Activated naive CD8-positive, alpha-beta T cell treated with anti-CD3 and anti-CD28 coated beads, Interleukin-2, amount 50 U/mL, for 16 hours (primary cell): ENCODE results near the gene VWA1.
"Not testable (repeated sequence)": the region's sequence is repeated elsewhere in the genome, so short reads cannot be mapped to it uniquely, and the experiment has no call there.

Source experiments
- DNase-seq: peaks from one replicate; pipeline ENCODE4 v3.0.0-alpha.2; 2020; ENCODE audit warnings: low read depth, low spot score

Gene VWA1

DNA sequence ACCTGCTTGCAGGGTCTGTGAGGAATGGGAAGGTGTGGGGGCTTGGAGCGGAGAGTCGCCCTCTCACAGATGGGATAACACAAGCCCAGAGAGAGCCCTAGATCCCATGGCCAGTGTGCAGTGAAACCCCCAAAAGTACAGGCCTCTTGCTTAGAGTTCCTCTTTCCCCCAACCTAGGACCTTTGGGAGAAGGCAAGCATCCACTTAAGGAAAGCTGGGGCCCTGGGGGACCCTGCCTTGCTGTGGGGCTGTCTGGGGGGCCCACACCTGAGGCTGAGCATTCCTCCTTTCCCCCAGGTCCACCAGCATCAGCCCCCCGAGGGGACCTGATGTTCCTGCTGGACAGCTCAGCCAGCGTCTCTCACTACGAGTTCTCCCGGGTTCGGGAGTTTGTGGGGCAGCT lies 1.1 kb downstream of the VWA1 start:
- DNase-seq = no peak

DNA sequence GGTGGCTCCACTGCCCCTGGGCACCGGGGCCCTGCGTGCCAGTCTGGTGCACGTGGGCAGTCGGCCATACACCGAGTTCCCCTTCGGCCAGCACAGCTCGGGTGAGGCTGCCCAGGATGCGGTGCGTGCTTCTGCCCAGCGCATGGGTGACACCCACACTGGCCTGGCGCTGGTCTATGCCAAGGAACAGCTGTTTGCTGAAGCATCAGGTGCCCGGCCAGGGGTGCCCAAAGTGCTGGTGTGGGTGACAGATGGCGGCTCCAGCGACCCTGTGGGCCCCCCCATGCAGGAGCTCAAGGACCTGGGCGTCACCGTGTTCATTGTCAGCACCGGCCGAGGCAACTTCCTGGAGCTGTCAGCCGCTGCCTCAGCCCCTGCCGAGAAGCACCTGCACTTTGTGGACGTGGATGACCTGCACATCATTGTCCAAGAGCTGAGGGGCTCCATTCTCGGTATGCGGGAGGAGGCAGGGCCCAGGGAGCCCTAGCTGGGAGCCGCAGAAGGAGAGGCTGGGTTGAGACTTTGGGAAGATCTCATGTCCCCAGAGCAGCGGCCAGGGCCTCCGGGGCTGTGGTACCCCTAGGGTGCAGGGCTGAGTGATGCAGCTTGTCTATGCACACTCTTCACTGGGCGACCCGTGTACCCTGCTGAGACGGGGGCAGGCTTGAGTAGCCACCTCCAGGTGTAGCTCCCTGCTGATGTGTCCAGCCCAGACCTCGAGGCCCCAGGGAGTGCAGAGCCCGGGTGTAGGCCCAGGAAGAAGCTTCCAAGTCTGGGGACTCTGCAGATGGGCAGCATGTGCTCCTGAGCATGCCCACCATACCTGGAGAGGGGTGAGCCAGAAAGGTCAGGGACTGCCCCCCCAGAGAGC lies 1.8 kb downstream of the VWA1 start:
- DNase-seq = no peak

DNA sequence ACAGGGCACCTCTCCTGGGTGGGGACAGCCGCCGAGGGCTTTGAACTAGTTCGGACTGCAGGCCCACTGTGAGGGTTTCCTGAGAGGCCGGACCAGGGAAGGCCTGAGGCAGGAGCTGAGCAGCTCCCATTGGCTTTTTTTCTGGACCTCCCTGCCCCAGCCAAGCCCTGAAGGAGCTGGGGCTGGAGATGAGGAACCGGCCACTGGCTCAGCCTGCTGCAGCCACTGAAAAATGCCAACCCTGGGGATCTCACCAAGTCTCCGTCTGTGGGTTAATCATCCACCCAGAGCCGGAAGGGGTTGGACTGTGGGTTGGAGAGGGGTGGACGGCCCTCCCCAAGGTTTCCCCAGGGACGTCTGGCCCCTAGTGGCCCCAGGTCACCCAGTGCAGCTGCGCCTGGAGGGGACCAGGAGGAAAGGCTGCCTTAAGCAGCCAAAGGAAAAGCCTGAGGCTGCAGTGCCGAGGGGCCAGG lies 2.5 kb downstream of the VWA1 start:
- DNase-seq = no peak

DNA sequence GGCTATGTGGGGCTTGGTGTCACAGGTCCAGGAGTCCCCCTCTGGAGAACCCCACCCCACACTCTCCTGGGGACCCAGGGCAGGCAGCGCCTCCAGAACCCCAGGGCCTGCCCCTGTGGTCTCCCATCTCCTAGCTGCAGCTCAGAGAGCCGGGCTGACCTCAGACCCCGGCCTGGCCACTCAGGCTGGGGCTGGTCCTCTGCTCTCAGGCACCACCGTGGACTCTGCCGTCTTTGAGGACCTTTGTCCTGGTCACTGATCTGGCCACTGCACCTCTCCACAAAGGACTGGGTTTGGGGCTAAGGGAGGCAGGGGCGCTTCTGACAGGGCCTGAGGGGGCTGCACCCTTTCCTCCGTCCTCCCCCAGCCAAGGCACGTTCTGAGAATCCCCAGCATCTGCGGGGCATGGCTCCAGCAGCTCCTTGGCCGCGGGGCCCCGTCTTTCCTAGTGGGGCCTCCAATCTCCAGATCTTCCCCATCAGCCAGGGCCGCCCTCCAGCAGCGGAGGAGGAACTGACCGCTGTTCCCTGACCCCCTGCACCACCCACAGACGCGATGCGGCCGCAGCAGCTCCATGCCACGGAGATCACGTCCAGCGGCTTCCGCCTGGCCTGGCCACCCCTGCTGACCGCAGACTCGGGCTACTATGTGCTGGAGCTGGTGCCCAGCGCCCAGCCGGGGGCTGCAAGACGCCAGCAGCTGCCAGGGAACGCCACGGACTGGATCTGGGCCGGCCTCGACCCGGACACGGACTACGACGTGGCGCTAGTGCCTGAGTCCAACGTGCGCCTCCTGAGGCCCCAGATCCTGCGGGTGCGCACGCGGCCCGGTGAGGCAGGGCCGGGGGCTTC lies 3.3 kb downstream of the VWA1 start:
- DNase-seq = no peak

DNA sequence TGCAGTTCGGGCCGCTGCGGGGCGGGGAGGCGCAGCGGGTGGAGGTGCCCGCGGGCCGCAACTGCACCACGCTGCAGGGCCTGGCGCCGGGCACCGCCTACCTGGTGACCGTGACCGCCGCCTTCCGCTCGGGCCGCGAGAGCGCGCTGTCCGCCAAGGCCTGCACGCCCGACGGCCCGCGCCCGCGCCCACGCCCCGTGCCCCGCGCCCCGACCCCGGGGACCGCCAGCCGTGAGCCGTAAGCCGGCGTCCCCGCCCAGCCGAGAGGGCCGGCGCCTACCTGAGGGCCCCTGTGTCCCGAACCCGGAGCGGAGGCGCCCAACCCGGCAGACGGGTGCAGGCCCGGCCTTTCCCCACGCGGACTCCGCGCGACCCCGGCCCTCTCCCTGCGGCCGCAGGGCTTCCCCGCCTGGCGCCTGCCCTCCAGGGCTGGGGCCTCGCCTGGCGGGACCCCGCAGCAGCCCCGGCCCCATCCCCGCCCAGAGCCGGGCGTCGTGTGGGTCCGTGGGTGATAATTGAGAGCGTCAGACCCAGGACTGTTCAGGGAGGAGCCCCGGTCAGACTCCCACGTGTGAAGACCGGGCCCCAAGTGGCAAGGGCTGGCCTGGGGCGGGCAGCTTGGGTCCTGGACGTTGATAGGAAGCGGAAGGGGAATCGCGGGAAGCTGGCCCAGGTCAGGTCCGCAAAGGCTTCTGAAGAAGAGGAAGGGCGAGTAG lies 4.2 kb downstream of the VWA1 start:
- no peak for DNase-seq

DNA sequence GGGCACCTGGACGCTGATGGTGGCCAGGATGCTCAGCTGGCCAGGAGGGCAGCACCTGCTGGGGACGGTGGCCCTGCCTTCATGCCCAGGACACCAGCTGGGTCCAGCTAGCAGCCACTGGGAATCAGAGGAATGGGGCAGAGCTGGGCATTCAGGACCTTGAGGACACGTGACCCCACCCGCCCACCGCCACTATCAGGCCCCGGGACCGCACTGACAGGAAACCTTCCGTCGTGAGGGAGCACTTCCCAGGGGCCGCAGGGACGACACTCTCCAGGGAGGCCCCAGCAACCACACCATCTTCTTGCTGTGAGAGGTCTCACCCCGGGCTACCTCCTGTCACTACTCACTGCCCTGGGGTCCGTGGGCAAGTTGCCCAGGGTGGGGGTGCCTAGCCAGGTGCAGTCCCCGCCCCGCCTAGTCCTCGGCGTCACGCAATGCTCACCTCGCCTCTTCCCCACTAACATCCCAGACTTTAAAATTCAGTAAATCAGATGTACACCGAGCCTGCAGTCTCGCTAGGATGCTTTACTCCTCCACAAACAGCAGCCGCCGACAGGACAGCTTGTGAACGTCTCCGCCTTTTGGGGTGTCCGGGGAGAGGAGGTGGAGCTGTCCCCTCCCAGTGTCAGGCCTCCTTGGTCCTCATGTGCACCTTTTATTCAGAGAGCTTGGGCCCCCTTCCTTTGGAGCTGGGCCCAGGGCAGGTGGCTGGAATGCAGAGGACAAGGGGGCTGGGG lies 4.9 kb downstream of the VWA1 start:
- no peak for DNase-seq

DNA sequence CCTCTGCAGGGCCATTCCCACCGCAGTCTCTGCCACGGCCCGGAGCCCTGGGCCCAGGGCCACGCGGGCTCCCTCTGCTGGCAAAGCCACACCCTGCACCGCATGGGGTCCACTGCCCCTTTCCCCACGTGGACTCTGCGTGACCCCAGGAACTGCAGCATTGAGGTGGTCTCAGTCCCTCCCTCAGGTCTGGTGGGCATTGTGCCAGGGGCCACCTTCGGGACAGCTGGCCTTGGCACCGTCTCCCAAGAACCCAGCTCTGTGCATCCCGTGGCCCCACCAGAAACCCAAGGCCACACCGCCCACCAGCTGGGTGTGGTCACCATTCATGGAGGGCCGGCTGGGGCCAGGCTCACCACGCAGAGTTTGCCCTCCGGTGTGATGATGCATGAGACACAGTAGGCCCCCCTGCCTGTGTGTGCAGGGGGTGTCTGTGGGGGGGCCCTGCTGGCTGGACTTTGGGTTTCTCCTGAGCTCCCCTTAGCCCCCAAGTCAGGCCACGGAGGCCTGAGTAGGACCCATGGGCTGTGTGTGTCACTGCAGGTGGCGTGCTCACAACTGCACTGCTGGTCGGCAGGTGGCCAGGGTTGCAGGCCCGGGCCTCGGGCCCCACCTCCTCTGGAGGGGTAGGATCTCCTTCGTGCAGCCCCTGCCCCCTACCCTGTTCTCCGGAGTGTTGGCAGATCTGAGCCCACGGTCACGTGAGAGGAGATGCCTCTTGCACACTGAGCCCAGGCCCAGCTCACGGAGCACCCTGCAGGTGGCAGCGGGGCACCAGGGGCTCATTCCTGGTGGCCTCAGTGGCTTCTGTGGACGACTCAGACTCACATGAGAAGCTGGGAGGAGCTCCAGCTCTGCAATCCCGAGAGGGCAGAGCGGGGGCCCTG lies 5.8 kb downstream of the VWA1 start:
- DNase-seq = peak; percentile 38

DNA sequence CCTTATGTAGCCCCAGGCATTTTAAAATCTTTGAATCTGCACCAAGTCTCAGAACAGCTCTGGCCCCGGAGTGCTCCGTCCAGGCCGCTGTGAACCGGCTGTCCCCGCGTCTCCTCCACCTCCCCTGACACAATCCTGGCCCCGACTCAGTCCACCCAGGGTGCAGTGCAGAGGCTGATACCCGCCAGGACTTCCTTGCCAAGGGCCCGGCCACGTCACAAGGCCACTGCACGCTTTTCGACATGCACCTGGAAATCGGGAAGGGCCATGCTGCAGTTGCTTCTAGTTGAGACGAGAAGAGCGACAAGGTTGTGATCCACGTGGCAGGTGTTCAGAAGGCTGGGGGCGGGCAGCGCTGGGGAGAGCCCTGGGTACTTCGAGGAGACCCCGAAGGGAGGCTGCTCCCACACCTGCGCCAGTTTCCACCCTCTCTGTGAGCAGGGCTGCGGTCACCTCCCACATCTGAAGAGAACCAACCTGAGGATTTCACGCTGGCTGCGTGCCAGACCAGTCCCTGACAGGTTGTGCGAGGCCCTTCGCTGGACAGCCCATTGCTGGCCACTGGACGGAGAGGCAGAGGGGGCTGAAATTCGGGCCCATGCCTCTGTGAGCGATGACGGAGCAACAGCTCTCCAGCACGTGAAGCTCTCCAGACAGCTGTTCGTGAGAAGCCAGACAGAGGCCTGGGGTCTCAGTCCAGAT lies 6.7 kb downstream of the VWA1 start:
- no peak for DNase-seq

DNA sequence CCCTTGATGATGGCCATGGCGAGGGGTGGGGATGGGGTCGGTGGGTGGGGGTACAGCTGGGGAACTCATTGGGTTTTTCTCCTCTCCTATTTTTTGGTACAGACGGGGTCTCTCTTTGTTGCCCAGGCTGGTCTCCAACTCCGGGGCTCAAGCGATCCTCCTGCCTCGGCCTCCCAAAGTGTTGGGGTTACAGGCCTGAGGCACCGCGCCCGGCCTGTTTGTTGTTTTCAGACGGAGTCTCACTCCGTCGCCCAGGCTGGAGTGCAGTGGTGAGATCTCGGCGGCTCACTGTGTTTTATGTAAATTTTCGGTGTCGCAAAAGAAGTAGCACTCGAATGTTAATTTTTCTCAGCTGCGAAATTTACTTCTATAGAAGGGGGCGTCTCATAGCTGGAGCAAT lies 11.1 kb downstream of the VWA1 start:
- DNase-seq = not testable (repeated sequence)

DNA sequence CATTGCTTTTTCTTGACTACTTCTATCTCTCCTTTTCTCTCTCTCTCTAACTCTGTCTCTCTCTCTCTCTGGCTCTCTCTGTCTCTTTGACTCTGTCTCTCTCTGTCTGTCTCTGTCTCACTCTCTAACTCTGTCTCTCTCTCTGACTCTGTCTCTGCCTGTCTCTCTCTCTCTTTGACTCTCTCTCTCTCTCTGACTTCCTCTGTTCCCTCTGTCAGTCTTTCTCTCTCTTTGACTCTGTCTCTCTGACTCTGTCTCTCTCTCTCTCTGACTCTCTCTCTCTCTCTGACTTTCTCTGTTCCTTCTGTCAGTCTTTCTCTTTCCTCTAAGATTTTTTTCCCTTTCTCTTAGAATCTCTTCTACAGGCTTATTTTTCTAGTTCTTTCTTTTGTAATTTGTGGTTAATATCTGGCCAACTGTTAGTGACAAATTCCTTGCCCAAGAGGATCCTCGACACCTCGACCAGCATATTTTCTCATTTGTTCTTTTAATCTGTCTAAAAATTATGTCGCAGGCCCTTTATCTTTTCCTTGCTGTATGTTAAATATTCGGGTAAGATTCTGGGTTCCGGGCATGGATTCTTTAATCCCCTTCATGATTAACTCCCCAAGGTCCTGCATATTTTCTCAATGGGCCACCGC lies 13.7 kb downstream of the VWA1 start, which contains the start of gene ATAD3C:
TSS of gene ATAD3C (plus strand) at position 591 of the 641 bp plus-strand sequence. CDS start 995 bp downstream, outside the sequence.
- no peak for DNase-seq

DNA sequence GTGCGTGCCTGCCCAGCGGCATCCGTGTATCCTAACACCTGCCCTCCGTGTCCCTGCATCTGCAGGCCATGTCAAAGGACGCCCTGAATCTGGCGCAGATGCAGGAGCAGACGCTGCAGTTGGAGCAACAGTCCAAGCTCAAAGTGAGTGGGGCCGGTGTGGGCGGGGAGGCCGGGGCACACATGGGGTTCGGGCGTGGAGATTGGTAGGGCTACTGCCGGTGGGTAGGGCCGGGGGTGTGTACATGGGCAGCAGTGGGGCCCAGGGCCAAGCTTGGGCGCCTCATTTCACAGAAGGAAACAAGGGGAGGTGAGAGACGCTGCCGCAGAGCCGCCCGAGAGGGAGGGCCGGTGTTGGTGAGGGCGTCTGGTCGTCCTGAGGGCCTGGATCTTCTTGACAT lies 15.1 kb downstream of the VWA1 start:
- DNase-seq = not testable (repeated sequence)

DNA sequence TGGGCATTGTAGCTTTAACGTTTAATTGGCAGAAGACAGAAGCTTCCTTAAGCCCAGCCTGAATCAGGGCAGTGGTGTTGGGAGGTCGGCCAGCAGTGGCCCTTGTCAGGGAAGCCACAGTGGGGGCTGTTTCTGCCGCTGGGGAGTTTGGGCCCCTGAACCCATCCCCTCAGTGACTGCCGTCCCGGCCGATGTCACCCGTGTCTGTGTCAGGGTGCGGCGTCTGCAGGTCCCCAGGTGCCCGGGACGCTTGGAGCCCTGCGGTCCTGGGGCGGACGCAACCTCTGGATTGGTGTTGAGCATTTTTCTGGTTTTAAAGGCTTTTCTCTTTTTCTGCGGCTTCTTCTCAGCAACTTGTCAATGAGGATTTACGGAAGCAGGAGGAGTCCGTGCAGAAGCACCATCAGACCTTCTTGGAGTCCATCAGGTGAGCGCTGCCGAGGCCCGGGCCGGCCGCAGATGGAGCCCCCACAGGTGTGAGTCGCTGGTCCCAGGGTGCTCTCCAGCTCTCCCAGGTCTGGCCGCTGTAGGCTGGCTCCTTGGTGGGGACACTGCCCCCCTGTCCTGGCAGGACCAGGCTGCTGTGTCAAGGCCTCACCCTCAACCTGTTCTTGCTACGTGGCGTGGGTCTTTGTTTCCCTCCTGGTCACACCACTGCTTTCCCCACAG lies 16.3 kb downstream of the VWA1 start:
- no peak for DNase-seq

DNA sequence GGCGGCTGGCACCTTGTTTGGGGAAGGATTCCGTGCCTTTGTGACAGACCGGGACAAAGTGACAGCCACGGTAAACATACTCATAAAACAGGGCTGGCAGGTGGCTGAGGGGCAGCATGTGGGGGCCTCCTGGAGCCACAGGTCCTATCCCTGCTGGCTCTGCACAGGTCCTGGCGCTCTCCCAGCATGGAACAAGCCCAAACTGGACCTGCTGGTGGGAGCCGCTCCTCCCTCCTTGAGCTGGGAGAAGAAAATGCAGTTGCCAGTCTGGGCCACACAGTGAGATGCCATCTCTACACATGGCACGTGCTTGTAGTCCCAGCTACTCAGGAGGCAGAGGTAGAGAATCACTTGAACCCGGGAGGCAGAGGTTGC lies 16.9 kb downstream of the VWA1 start:
- not testable (repeated sequence) for DNase-seq

DNA sequence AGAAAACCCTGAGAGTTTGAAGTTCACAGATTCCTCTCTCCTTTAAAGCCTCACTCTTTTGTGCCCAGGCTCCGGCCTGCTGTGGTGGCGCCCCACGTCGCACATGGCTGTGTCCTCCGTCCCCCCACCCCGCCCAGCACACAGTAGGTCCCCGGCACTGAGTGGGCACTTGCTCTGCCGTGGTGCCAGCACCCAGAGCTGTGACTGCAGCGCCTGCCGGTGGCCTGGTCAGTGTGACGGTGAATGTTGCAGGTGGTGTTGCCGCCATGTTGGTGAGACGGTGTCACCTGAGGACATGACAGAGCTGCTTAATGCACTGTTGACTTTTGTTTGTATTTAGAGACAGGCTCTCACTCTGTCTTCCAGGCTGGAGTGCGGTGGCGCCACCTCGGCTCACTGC lies 17.4 kb downstream of the VWA1 start:
- DNase-seq = no peak

DNA sequence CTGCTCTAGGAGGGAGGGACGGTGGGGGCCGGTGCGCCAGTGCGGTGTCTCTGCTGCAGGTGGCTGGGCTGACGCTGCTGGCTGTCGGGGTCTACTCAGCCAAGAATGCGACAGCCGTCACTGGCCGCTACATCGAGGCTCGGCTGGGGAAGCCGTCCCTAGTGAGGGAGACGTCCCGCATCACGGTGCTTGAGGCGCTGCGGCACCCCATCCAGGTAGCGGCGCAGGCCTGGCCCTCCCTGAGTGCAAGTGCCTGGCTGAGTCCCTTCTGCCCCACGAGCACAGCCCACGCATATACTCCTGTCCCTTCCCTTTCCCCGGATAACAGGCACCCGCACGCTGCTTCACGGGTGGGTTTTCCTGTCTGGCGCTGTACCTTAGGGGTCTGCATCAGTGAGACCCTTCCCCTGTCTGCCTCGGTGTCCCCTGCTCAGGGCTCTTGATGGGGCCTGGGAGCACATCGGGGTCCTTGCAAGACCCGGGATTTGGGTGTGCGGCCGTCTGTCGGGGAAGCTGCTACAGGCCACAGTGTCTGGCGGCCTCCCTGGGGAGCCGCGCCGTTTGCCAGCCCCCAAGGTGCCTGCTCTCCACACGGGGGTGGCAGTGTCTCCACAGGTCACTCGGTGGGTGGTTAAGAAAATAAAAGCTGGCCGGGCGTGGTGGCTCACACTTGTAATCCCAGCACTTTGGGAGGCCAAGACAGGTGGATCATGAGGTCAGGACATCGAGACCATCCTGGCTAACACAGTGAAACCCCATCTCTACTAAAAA lies 19.0 kb downstream of the VWA1 start:
- DNase-seq = not testable (repeated sequence)

DNA sequence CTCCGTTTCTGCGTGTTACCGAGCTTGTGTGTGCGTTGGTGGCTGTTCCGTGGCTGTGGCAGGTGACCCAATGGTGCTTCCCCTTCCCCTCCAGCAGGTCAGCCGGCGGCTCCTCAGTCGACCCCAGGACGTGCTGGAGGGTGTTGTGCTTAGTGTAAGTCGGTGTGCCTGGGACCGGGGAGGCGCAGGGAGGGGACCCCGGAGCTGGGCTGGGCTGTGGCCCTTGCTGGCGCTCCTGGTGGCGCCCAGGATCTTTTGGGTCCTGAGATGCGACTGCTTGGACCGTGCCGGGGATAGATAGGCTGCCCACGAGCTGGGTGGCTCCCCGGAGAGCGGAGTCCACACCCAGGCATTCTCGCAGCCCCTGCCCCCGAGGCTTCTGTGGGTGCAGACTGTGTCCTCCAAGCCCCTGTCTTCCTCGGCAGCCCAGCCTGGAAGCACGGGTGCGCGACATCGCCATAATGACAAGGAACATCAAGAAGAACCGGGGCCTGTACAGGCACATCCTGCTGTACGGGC lies 19.9 kb downstream of the VWA1 start:
- DNase-seq = no peak

DNA sequence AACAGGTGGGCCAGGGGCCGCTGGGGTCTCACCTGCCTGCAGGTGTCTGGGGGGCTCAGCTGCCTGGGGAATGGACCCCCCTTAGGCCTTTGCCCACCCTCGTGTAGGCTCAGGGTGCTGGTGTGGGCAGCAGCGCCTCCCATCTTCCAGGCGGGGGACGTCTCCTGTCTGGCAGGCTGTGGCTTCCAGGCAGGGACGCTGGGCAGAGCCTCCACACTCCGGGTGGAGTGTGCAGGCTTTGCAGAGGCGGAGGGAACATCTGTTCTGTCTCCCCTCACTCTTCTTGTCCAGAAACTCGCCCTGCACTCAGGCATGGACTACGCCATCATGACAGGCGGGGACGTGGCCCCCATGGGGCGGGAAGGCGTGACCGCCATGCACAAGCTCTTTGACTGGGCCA lies 20.4 kb downstream of the VWA1 start:
- DNase-seq = not testable (repeated sequence)
